Amniotic stem cell (primary cell): ENCODE data around the gene PEX13.
"Not testable (repeated sequence)": the region's sequence is repeated elsewhere in the genome, so short reads cannot be mapped to it uniquely, and the experiment has no call there.

Source experiments
- DNase-seq: peaks from one replicate; lab custom pipeline; 2025; lab: John Stamatoyannopoulos, UW

Gene PEX13

GRCh38 chr2:61017556-61018317 lies at the start of gene PEX13, which contains the start of gene PUS10:
PEX13 (plus strand) TSS chr2:61017720; CDS start chr2:61017760, 40 bp downstream.
PUS10 (minus strand) TSS chr2:61018255; CDS start chr2:61011890, 6,365 bp downstream.
- DNase-seq, result peak; percentile 47

GRCh38 chr2:60972889-60973656 lies 44.4 kb upstream of the PEX13 start:
- no peak for DNase-seq

- DNase-seq, result no peak
Measured at GRCh38 chr2:60973705-60974104, 43.8 kb upstream of the PEX13 start.

- no peak for DNase-seq
Measured at GRCh38 chr2:60974652-60975051, 42.9 kb upstream of the PEX13 start.

GRCh38 chr2:60976256-60976850 lies 41.2 kb upstream of the PEX13 start:
- DNase-seq, result no peak

- DNase-seq, result no peak
Measured at GRCh38 chr2:60976875-60977561, 40.5 kb upstream of the PEX13 start.

GRCh38 chr2:60977562-60977895 lies 40.0 kb upstream of the PEX13 start:
- no peak for DNase-seq

GRCh38 chr2:60979231-60979630 lies 38.3 kb upstream of the PEX13 start:
- DNase-seq, result no peak

GRCh38 chr2:60980071-60980815 lies 37.3 kb upstream of the PEX13 start:
- DNase-seq, result no peak

- DNase-seq, result not testable (repeated sequence)
Measured at GRCh38 chr2:60982066-60982465, 35.5 kb upstream of the PEX13 start.

- no peak for DNase-seq
Measured at GRCh38 chr2:60984720-60985119, 32.8 kb upstream of the PEX13 start.

GRCh38 chr2:60987041-60987440 lies 30.5 kb upstream of the PEX13 start:
- DNase-seq, result no peak

- not testable (repeated sequence) for DNase-seq
Measured at GRCh38 chr2:60987656-60988055, 29.9 kb upstream of the PEX13 start.

- no peak for DNase-seq
Measured at GRCh38 chr2:60989259-60989658, 28.3 kb upstream of the PEX13 start.

- DNase-seq, result no peak
Measured at GRCh38 chr2:60991644-60992043, 25.9 kb upstream of the PEX13 start.

GRCh38 chr2:60992985-60993392 lies 24.5 kb upstream of the PEX13 start:
- no peak for DNase-seq

- DNase-seq, result no peak
Measured at GRCh38 chr2:60994131-60994530, 23.4 kb upstream of the PEX13 start.

- DNase-seq, result no peak
Measured at GRCh38 chr2:60998628-60999545, 18.6 kb upstream of the PEX13 start.

- DNase-seq, result no peak
Measured at GRCh38 chr2:61005736-61006135, 11.8 kb upstream of the PEX13 start.

- DNase-seq, result no peak
Measured at GRCh38 chr2:61006486-61007105, 10.9 kb upstream of the PEX13 start.
